Glutamatergic neuron (in vitro differentiated cells): ENCODE results near the gene TM6SF1. TPM values are rescaled to one million over a fixed set of nuclear protein-coding genes. Genes with fewer than 3 reads are reported as not detected.
"Not testable (repeated sequence)": the region's sequence is repeated elsewhere in the genome, so short reads cannot be mapped to it uniquely, and the experiment has no call there.

Experiments used
- DNase-seq: peaks from one replicate; pipeline ENCODE4 v3.0.0; 2022
- H3K27ac Mint-ChIP-seq: one replicate; pipeline ENCODE4 v1.8.0; 2020; ENCODE audit warnings: mild to moderate bottlenecking, mixed read lengths, inconsistent platforms; ENCODE audit not compliant: unreplicated experiment
- H3K27me3 Mint-ChIP-seq: one replicate; pipeline ENCODE4 v1.8.0; 2020; ENCODE audit warnings: mild to moderate bottlenecking, moderate library complexity, mixed read lengths, inconsistent platforms; ENCODE audit not compliant: unreplicated experiment
- H3K36me3 Mint-ChIP-seq: one replicate; pipeline ENCODE4 v1.8.0; 2020; ENCODE audit warnings: mild to moderate bottlenecking, mixed read lengths, inconsistent platforms; ENCODE audit not compliant: unreplicated experiment
- H3K4me1 Mint-ChIP-seq: one replicate; pipeline ENCODE4 v1.8.0; 2020; ENCODE audit warnings: mild to moderate bottlenecking, low read depth, mixed read lengths, inconsistent platforms; ENCODE audit not compliant: unreplicated experiment
- H3K4me3 Mint-ChIP-seq: one replicate; pipeline ENCODE4 v1.8.0; 2020; ENCODE audit warnings: mild to moderate bottlenecking, mixed read lengths, inconsistent platforms; ENCODE audit not compliant: unreplicated experiment
- H3K9me3 Mint-ChIP-seq: one replicate; pipeline ENCODE4 v1.8.0; 2020; ENCODE audit warnings: mild to moderate bottlenecking, moderate library complexity, mixed read lengths, inconsistent platforms; ENCODE audit not compliant: unreplicated experiment
- total RNA-seq: library from RNA; stranded (reverse); fragmentation: NEBNext Ultra II Directional; extraction: Animal tissue kit (Norgen Biotek cat#: 25700); gene quantifications from one replicate; pipeline ENCODE4 v1.2.1, GENCODE V29; 2021; ENCODE audit not compliant: unreplicated experiment
- TF ChIP-seq, protein P1 (sequence below): fragments of 200-600 bp; sonication (generic); IDR thresholded peaks from one replicate; pipeline ENCODE4 v1.5.0; 2021; ENCODE audit not compliant: partially characterized antibody, unreplicated experiment

Gene TM6SF1
- total RNA-seq, 1 donor from 2014 or later: not detected

DNA sequence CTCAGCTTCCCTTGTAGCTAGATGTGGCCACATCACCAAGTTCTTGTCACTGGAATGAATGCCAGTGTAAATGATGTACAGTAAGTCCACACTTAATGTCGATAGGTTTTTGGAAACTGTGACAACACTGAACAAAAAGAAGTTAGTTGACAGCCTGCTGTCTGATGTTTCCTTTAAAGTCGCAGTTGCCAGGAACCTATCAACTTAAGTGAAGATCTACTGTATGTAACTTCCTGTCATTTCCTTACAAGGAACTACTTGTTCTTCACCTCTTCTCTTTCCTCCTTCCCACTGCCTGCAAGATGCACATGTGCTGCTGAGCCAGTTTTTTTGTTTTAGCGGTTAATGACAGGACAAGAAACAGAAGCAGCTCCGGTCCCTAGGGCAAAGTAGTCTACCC is 55.6 kb downstream of the TM6SF1 start:
- Mint-ChIP-seq H3K9me3 (peaks cover 4% of the 10 kb centered on the region), H3K27me3 (no peaks in the 10 kb centered on the region), H3K27ac (no peak overlapping the region), H3K4me1 (peaks cover 3% of the 10 kb centered on the region), H3K4me3 (no peak overlapping the region), H3K36me3 (peaks cover 10% of the 10 kb centered on the region)
- no peak for DNase-seq
- TF ChIP-seq, protein P1, sequence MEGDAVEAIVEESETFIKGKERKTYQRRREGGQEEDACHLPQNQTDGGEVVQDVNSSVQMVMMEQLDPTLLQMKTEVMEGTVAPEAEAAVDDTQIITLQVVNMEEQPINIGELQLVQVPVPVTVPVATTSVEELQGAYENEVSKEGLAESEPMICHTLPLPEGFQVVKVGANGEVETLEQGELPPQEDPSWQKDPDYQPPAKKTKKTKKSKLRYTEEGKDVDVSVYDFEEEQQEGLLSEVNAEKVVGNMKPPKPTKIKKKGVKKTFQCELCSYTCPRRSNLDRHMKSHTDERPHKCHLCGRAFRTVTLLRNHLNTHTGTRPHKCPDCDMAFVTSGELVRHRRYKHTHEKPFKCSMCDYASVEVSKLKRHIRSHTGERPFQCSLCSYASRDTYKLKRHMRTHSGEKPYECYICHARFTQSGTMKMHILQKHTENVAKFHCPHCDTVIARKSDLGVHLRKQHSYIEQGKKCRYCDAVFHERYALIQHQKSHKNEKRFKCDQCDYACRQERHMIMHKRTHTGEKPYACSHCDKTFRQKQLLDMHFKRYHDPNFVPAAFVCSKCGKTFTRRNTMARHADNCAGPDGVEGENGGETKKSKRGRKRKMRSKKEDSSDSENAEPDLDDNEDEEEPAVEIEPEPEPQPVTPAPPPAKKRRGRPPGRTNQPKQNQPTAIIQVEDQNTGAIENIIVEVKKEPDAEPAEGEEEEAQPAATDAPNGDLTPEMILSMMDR: no peak

DNA sequence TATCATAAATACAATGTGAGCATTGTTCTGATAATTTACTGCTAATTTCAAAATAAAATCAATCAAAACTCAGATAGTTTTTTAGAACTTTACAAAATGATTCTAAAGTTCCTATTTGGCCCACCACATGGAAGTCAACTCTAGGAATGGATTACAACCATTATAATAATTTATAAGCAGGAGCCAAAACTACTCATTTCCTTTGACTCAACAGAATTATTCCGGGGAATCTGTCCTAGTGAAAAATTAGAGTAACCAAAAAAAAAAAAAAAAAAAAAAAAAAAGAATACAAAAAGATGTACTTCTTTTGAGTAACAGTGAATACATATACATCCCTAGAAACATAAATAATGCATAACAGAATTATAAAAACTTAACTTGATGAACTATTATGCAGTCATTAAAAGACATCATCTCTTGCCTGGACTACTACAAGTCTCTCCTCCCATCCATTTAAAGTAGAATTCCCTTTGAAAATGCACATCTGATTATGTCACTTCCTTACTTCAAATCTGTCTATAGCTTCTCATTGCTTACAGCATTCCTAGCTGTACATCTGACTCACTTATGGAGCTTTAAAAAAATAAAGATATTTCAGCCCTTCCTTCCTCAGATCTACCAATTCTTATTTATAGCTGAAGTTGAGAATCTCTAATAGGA is 56.8 kb downstream of the TM6SF1 start:
- H3K4me1 Mint-ChIP-seq: peaks cover 8% of the 10 kb centered on the region
- H3K27ac Mint-ChIP-seq: no peak overlapping the region
- no peak overlapping the region for H3K4me3 Mint-ChIP-seq
- H3K36me3 Mint-ChIP-seq: peaks cover 17% of the 10 kb centered on the region
- no peaks in the 10 kb centered on the region for H3K27me3 Mint-ChIP-seq
- H3K9me3 Mint-ChIP-seq: peaks cover 4% of the 10 kb centered on the region
- TF ChIP-seq, protein P1: no peak
- DNase-seq: no peak

DNA sequence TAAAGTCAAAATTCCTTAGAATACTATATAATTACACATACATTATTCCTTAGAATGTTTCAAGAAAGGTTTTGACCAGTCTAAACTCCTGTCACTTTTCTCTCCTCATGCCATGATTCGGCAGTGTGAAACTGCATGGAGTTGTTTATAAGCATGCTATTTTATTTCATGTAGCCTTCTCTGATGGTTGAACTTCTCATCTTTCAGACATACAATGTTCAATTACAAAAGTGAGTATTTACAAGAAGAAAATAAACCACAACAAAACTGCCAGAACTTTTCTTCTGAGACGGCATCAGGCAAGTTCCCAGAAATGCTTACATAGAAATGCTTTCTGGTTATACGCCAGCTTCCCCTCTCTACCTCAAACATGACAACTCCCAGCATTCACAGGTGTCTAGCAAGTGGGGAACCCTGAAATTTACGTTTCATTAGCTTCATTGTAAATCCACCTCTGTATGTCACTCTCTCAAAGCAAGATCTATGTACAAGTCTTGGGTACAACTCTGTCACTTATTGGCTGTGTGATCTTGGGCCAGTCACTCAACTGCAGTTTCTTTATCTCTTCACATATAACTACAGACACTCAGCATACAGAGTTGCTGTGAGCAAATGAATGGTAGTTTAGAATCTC is 57.4 kb downstream of the TM6SF1 start:
- no peak overlapping the region for H3K4me3 Mint-ChIP-seq
- peaks cover 8% of the 10 kb centered on the region for H3K4me1 Mint-ChIP-seq
- H3K27ac Mint-ChIP-seq: no peak overlapping the region
- TF ChIP-seq, protein P1: no peak
- no peaks in the 10 kb centered on the region for H3K27me3 Mint-ChIP-seq
- peaks cover 4% of the 10 kb centered on the region for H3K9me3 Mint-ChIP-seq
- DNase-seq: no peak
- H3K36me3 Mint-ChIP-seq: peaks cover 17% of the 10 kb centered on the region

DNA sequence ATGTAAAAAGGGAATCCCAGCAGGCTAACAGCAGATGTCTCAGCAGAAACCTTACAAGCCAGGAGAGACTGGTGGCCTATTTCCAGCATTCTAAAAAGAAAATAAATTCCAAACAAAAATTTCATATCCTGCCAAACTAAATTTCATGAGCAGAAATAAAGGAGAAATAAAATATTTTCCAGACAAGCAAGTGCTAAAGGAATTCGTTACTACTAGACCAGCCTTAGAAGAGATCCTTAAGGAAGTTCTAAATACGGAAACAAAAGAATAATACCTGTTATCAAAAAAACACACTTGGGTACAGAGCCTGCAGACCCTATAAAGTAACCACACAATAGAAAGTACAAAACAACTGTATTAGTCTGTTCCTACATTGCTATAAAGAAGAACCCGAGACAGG is 58.8 kb downstream of the TM6SF1 start:
- Mint-ChIP-seq H3K27ac (no peak overlapping the region), H3K4me1 (peaks cover 8% of the 10 kb centered on the region)
- TF ChIP-seq, protein P1: no peak

DNA sequence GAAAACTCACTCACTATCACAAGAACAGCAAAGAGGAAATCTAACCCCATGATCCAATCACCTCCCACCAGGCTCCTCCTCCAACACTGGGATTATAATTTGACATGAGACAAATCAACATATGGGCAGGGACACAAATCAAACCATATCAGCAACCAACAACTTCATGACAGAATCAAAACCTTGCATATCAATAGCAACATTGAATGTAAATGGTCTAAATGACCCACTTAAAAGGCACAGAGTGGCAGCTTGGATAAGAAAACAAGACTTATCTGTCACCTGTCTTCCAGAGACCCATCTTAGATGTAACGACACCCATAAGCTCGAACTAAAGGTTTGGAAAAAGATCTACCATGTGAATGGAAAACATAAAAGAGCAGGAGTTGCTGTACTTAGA is 59.4 kb downstream of the TM6SF1 start:
- no peak for DNase-seq
- no peak overlapping the region for H3K4me3 Mint-ChIP-seq
- peaks cover 8% of the 10 kb centered on the region for H3K4me1 Mint-ChIP-seq
- H3K27ac Mint-ChIP-seq: no peak overlapping the region
- H3K9me3 Mint-ChIP-seq: peaks cover 4% of the 10 kb centered on the region
- H3K36me3 Mint-ChIP-seq: peaks cover 17% of the 10 kb centered on the region
- TF ChIP-seq, protein P1: no peak
- H3K27me3 Mint-ChIP-seq: no peaks in the 10 kb centered on the region

More for the DNA sequence above, 58.8 kb downstream of the TM6SF1 start:
- DNase-seq: no peak
- H3K27me3 Mint-ChIP-seq: no peaks in the 10 kb centered on the region
- no peak overlapping the region for H3K4me3 Mint-ChIP-seq
- H3K9me3 Mint-ChIP-seq: peaks cover 4% of the 10 kb centered on the region
- H3K36me3 Mint-ChIP-seq: peaks cover 17% of the 10 kb centered on the region

DNA sequence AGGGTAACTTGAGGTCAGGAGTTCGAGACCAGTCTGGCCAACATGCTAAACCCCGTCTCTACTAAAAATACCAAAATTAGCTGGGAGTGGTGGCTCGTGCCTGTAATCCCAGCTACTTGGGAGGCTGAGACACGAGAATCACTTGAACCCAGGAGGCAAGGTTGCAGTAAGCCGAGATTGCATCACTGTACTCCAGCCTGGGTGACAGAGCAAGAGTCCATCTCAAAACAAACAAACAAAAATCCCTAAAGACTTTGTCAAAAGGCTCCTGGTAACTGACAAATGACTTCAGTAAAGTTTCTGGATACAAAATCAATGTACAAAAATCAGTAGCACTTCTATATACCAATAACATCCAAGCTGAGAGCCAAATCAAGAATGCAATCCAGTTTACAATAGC is 62.1 kb downstream of the TM6SF1 start:
- H3K9me3 Mint-ChIP-seq, DNase-seq, H3K27ac Mint-ChIP-seq, H3K27me3 Mint-ChIP-seq, H3K4me3 Mint-ChIP-seq: not testable (repeated sequence)
- peaks cover 17% of the 10 kb centered on the region for H3K36me3 Mint-ChIP-seq
- H3K4me1 Mint-ChIP-seq: peaks cover 14% of the 10 kb centered on the region
